CMK (cell line): ENCODE results near the gene FBXO39.
"Not testable (repeated sequence)": the region's sequence is repeated elsewhere in the genome, so short reads cannot be mapped to it uniquely, and the experiment has no call there.

Experiments used
- DNase-seq: peaks from one replicate; pipeline ENCODE4 v3.0.0-alpha.2; 2010; ENCODE audit warnings: low read depth

FBXO39 gene

GRCh38 chr17:6793748-6794493 is 17.9 kb downstream of the FBXO39 start:
- DNase-seq: no peak

GRCh38 chr17:6796017-6796886 is 20.2 kb downstream of the FBXO39 start:
- no peak for DNase-seq

- DNase-seq: no peak
Observed at GRCh38 chr17:6796887-6797490, 21.0 kb downstream of the FBXO39 start.

GRCh38 chr17:6797718-6798351 is 21.8 kb downstream of the FBXO39 start:
- DNase-seq: no peak

- no peak for DNase-seq
Observed at GRCh38 chr17:6799738-6800137, 23.7 kb downstream of the FBXO39 start.

GRCh38 chr17:6800422-6801027 is 24.5 kb downstream of the FBXO39 start:
- no peak for DNase-seq

GRCh38 chr17:6811510-6811909 is 35.5 kb downstream of the FBXO39 start:
- no peak for DNase-seq

- no peak for DNase-seq
Observed at GRCh38 chr17:6812295-6812694, 36.3 kb downstream of the FBXO39 start.

GRCh38 chr17:6815775-6816174 is 39.8 kb downstream of the FBXO39 start:
- DNase-seq: no peak

GRCh38 chr17:6816368-6816767 is 40.4 kb downstream of the FBXO39 start:
- DNase-seq: not testable (repeated sequence)

GRCh38 chr17:6818938-6819337 is 42.9 kb downstream of the FBXO39 start:
- DNase-seq: no peak

- no peak for DNase-seq
Observed at GRCh38 chr17:6823011-6823442, 47.0 kb downstream of the FBXO39 start.

GRCh38 chr17:6830383-6830986 is 54.5 kb downstream of the FBXO39 start:
- no peak for DNase-seq

GRCh38 chr17:6831661-6832263 is 55.7 kb downstream of the FBXO39 start, which contains the start of gene TEKT1:
TSS of gene TEKT1 (minus strand) at chr17:6831729. CDS start at chr17:6830376, 1,353 bp downstream.
- no peak for DNase-seq
